Activated T-cell treated with anti-CD3 and anti-CD28 coated beads, Interleukin-2, amount 50 U/mL, for 72 hours (primary cell): ENCODE results near the gene GABRA5. TPM values are rescaled to one million over a fixed set of nuclear protein-coding genes. Genes with fewer than 3 reads are reported as not detected.
"Not testable (repeated sequence)": the region's sequence is repeated elsewhere in the genome, so short reads cannot be mapped to it uniquely, and the experiment has no call there.

Experiments
- ATAC-seq, 2 donors: fragments of 150-1000 bp; cut with Tn5 transposase; replicated peaks in 1 of 2; 2 replicates each; pipeline ENCODE4 v1.10.0; 2021; ENCODE audit warnings: moderate library complexity in 2 of 2, mild to moderate bottlenecking in 1 of 2
- DNase-seq, 2 donors: peaks; one replicate each; pipeline ENCODE4 v3.0.0; 2021 to 2022; ENCODE audit warnings: mixed read lengths in 1 of 2
- H3K27ac Mint-ChIP-seq: one replicate; pipeline ENCODE4 v1.8.0; 2022; ENCODE audit warnings: mild to moderate bottlenecking, moderate library complexity, mixed read lengths
- H3K27me3 Mint-ChIP-seq: one replicate; pipeline ENCODE4 v1.8.0; 2022; ENCODE audit warnings: low read depth, mixed read lengths
- H3K36me3 Mint-ChIP-seq, 2 donors: one replicate each; pipeline ENCODE4 v1.8.0; 2022; ENCODE audit warnings: mixed read lengths in 2 of 2, mild to moderate bottlenecking in 1 of 2; ENCODE audit not compliant: insufficient read depth in 2 of 2
- H3K4me1 Mint-ChIP-seq: one replicate; pipeline ENCODE4 v1.8.0; 2022; ENCODE audit warnings: low read depth, mixed read lengths
- H3K4me3 Mint-ChIP-seq, 2 donors: one replicate each; pipeline ENCODE4 v1.8.0; 2022; ENCODE audit warnings: mild to moderate bottlenecking in 2 of 2, mixed read lengths in 2 of 2, moderate library complexity in 2 of 2
- H3K9me3 Mint-ChIP-seq, 2 donors: one replicate each; pipeline ENCODE4 v1.8.0; 2022; ENCODE audit warnings: mixed read lengths in 2 of 2
- total RNA-seq, 2 donors: library from RNA; stranded (reverse); gene quantifications; one replicate each; pipeline ENCODE4 v1.2.3, GENCODE V29; 2022

The GABRA5 gene
- total RNA-seq, 2 donors from 2014 or later = not detected

DNA sequence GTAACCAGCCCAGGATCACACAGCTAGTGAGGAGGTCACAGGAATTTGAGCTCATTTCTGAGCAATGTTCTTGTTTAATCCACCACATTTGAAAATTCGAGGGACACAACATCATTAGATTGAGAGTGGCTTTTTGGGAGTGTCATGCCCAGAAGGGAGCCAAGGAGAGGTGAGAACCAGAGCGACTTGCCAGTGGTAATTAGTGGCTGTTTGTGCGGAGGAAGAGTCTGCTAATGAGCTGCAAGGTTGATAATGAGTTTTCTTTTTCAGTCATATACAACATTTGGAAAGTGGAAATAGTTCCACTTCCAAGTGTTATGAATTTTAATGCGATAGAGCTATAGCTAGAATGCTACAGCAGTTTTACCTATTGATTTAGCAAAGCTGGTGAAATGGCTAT, 19.7 kb downstream of the GABRA5 start:
- peaks cover 13% of the 10 kb centered on the region for H3K27me3 Mint-ChIP-seq
- DNase-seq = no peak
- ATAC-seq = no peak
- no peak overlapping the region for H3K4me3 Mint-ChIP-seq
- H3K4me1 Mint-ChIP-seq = peaks cover 3% of the 10 kb centered on the region
- no peaks in the 10 kb centered on the region for H3K9me3 Mint-ChIP-seq
- no peaks in the 10 kb centered on the region for H3K36me3 Mint-ChIP-seq
- no peak overlapping the region for H3K27ac Mint-ChIP-seq

DNA sequence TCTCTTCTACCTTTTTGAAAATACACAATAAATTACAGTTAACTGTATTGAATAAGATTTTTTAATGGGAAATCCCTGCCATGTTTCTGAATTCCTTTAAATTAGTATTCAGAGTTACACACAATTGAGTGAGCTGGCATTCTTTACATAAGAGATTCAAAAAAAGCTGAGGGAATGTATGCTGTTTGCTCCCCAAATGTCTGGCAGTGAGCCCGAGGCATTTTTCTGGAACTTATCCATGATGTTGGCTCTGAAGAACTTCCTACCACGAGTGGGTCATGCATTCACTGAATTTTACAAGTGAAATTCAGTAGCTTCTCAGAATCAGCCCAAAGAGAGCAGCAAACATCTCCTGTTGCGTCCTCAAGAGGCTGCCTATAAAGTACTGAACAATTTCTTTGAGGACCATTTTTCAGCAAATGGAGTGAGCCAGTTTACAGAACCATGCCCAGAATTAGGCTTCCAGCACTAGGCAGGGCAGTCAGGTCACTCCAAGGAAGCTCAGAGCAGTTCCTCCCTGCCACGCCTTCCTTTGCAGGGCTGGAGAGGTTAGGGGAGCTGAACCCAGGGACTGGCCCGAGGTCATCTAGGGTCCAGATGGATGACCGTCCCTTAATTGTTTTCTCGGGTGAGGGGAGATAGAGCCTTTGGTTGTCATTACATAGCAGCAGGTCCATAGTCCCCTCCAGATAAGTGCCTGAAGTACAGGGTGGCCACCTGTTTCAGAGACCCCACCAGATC, 21.2 kb downstream of the GABRA5 start:
- H3K4me3 Mint-ChIP-seq = no peak overlapping the region
- H3K4me1 Mint-ChIP-seq = peaks cover 6% of the 10 kb centered on the region

DNA sequence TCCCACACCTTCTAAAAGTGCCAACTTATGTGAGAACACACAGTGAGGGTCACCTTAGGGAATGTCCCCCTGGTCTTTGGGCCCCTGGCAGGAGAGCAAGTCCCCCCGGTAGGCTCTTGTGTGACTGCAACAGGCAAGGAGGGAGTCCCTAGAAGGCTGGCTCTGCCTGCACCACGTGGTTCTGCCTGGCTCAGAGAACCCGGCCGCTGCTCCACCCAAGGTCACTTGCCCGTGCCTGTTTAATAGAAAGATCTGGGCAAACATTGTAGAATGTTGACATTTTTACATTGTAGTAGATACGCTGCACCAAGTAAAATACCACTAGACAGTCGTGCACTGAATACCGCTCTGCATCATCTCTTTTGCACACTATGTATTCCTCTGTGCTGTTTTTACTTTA, 21.9 kb downstream of the GABRA5 start:
- Mint-ChIP-seq H3K9me3 (peaks cover 7% of the 10 kb centered on the region in 2 donors), H3K27me3 (peaks cover 18% of the 10 kb centered on the region), H3K4me1 (peaks cover 6% of the 10 kb centered on the region), H3K36me3 (no peaks in the 10 kb centered on the region), H3K4me3 (no peak overlapping the region), H3K27ac (no peak overlapping the region)
- DNase-seq = no peak
- no peak for ATAC-seq

More for the DNA sequence above, 21.2 kb downstream of the GABRA5 start:
- no peak for DNase-seq
- H3K9me3 Mint-ChIP-seq = peaks cover 5 to 6% of the 10 kb centered on the region in 2 donors
- H3K27me3 Mint-ChIP-seq = peaks cover 18% of the 10 kb centered on the region
- H3K36me3 Mint-ChIP-seq = no peaks in the 10 kb centered on the region
- ATAC-seq = no peak
- H3K27ac Mint-ChIP-seq = no peak overlapping the region

DNA sequence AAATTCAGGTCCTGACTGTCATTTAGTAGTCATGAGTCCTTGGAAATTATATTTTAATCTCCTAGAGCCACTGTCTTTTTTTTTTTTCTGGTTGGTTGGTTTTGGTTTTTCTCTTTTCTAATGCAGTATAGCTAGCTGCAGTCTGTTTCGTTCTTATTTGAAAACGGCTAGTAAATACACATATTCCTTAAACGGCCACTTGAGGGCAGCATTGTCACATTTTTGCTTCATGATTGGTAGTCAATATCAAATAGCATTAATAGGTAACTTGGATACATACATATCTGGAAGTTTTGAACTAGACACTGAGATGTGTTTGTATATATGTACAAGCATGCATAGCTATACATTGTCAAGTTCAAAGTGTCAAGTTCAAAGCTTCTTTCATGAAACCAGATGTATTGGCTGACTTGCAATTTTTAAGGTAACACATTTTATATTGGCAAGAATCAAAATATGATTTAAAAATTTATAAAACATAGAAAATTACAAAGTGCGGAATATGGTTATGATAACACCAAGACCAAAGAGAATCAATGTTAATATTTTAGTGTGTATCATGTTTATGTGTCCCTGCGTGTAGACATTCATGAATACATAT, 22.5 kb downstream of the GABRA5 start:
- no peak overlapping the region for H3K27ac Mint-ChIP-seq
- H3K4me1 Mint-ChIP-seq = peaks cover 6% of the 10 kb centered on the region
- ATAC-seq (no peak), DNase-seq (peak; percentile 46 to 52)
- no peaks in the 10 kb centered on the region for H3K36me3 Mint-ChIP-seq
- H3K27me3 Mint-ChIP-seq = peaks cover 19% of the 10 kb centered on the region
- peaks cover 8% of the 10 kb centered on the region in 2 donors for H3K9me3 Mint-ChIP-seq
- no peak overlapping the region for H3K4me3 Mint-ChIP-seq

DNA sequence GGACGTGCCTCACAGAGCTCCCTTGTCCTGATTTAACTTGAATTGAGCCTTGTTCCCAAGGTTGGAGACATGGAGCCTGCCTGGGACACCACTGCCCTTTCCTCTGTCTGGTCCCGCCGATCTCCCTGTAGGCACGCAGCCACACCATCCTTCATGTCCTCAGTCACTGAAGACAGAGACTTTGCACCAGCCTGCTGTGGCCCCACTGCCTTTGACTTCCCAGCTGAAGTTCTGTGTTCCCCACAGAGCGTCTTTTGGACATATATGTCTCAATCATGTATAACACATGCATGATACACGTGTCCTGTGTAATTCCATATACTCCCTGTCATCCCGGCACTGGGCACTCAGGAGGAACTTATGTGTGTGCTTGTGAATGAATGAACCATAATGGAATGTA, 23.6 kb downstream of the GABRA5 start:
- peaks cover 9 to 11% of the 10 kb centered on the region in 2 donors for H3K9me3 Mint-ChIP-seq

DNA sequence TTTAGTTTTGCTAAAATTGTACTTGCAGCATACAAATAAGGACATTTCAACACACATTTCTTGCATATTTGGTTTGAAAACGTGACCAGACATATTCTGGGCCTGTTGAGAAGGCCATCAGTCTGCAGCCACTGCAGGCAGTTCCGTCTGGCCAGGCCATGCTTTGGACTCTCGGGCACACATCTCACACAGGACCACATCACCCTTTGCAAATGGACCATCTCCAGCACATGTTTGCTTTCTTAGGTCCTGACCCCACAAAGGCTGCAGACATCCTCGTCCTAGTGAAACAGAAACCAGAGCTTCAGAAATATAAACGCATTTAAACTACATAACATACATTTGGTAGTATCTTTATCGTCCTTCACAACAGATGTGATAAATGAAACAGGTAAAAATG, 24.1 kb downstream of the GABRA5 start:
- Mint-ChIP-seq H3K4me3 (no peak overlapping the region), H3K36me3 (no peaks in the 10 kb centered on the region), H3K27ac (no peak overlapping the region), H3K4me1 (peaks cover 6% of the 10 kb centered on the region), H3K9me3 (peaks cover 9 to 13% of the 10 kb centered on the region in 2 donors), H3K27me3 (peaks cover 26% of the 10 kb centered on the region)
- DNase-seq = no peak
- ATAC-seq = no peak

More for the DNA sequence above, 23.6 kb downstream of the GABRA5 start:
- Mint-ChIP-seq H3K4me3 (no peak overlapping the region), H3K4me1 (peaks cover 6% of the 10 kb centered on the region), H3K36me3 (no peaks in the 10 kb centered on the region), H3K27me3 (peaks cover 26% of the 10 kb centered on the region), H3K27ac (no peak overlapping the region)
- no peak for DNase-seq
- ATAC-seq = no peak

DNA sequence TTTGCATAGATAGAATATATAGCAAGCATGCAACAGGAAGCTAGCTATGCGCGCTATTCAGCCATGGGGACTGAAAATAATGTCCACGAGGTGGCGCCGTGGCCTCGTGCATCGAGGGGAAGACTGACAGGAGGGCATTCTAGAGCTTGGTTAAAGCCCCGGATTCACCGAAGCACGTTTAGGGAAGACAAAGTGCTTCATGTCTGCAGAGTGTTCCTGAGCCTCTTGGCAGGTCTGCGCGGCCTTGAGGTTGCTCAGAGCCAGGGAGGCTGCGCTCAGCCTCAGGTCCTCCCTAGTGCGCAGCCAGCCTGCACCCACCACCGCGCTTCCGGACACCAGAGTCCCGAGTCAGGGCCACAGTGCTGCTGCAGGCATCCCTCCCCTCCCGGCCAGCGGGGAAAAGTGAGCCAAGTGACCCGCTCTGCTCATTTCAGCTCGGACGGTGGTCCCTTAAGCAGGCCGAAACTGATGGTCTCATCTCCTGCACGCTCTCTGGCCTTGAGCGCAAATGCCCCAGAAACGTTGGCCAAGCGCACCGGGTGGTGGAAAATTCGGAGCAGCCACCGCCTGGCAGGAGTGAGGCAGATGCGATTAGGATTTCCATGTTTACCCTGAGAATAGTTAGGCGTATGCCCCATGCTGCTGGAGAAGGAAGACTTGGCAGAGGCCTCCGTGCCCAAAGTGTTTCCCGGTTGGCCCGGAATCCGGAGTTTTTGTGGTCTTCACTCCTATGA, 24.8 kb downstream of the GABRA5 start:
- Mint-ChIP-seq H3K27me3 (peaks cover 26% of the 10 kb centered on the region), H3K36me3 (no peaks in the 10 kb centered on the region), H3K4me1 (peaks cover 6% of the 10 kb centered on the region), H3K27ac (no peak overlapping the region), H3K9me3 (peaks cover 9 to 13% of the 10 kb centered on the region in 2 donors), H3K4me3 (peak overlapping the region; percentile 24 to 35)
- ATAC-seq (peak; percentile 48 to 58), DNase-seq (peak; percentile 59 to 63)

DNA sequence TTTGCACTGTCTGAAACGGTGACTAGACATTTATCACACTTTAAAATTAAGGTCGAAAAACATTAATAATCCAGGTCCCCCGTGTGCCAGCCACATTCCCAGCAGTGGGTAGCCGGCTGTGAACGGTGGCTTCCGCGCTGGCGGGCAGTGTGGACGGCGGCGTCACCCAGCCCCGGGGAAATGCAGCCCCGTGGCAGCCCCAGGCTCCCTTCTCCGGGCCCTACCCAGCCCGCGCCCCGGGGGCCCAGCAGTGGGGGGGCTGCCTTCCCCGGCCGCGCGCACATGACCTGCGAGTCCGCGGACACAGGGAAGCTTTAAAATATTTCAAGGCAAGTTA, 25.3 kb downstream of the GABRA5 start:
- DNase-seq (no peak), ATAC-seq (no peak)
- Mint-ChIP-seq H3K9me3 (peaks cover 9 to 13% of the 10 kb centered on the region in 2 donors), H3K36me3 (no peaks in the 10 kb centered on the region), H3K4me3 (peak overlapping the region in 1 of 2 donors; percentile 24), H3K27me3 (peaks cover 26% of the 10 kb centered on the region), H3K27ac (no peak overlapping the region), H3K4me1 (peaks cover 6% of the 10 kb centered on the region)

DNA sequence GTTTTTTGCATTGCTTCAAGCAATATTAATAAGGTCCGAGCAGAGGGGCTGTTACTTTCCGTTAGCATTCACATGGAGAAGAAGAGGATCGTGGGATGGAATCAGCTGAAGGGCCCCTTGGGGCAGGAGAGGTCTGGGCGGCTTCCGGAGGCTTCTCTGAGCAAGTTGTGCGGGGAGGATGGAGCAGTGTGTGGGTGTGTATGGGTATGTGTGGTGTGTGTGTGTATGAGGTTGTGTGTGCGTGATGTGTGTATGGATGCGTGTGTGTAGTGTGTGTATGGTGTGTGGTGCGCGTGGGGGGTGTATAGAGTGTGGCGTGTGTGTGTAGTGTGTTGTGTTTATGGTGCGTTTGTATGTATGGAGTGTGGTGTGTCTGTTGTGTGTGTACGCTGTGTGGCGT, 25.8 kb downstream of the GABRA5 start:
- no peak overlapping the region for H3K27ac Mint-ChIP-seq
- H3K27me3 Mint-ChIP-seq = peaks cover 26% of the 10 kb centered on the region
- ATAC-seq (no peak), DNase-seq (no peak)
- peaks cover 9 to 13% of the 10 kb centered on the region in 2 donors for H3K9me3 Mint-ChIP-seq
- no peaks in the 10 kb centered on the region for H3K36me3 Mint-ChIP-seq
- H3K4me3 Mint-ChIP-seq = no peak overlapping the region
- peaks cover 6% of the 10 kb centered on the region for H3K4me1 Mint-ChIP-seq

DNA sequence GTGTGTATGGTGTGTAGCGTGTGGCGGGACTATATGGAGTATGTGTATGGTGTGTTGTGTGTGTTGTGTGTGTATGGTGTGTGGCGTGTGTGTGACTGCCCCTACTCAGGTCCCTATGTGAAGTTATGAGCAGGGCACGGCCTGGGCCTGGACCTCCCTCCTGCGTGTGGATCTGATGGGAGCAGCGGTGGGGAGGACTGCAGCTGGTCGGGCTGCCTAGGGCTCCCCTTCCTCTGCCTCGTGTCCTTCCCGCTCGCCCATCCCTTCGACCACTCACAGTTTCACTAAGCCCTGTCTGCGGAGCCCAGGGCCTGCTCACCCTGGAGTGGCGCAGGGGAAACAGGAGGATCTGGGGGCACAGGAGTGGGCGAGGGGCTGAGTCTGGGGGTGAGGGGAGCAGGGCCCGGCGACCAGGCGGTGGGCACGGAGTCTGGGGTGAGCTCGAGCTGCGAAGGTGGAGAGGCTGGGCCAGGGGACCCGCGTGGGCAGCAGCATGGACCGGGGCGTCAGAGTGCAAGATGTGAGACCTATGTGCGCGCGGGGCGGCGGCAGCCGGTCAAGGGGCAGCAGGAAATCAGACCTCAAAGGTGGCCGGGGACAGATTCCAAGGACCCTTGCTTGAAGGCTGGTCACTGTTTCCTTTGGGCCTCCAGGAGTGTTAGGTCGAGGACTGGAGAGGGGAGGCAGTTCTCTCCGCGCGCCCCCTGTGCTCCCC, 26.6 kb downstream of the GABRA5 start:
- no peak overlapping the region for H3K4me3 Mint-ChIP-seq
- DNase-seq (no peak), ATAC-seq (no peak)
- H3K27me3 Mint-ChIP-seq = peaks cover 26% of the 10 kb centered on the region
- H3K9me3 Mint-ChIP-seq = peaks cover 9 to 13% of the 10 kb centered on the region in 2 donors
- H3K27ac Mint-ChIP-seq = no peak overlapping the region
- H3K4me1 Mint-ChIP-seq = peaks cover 6% of the 10 kb centered on the region
- H3K36me3 Mint-ChIP-seq = no peaks in the 10 kb centered on the region

DNA sequence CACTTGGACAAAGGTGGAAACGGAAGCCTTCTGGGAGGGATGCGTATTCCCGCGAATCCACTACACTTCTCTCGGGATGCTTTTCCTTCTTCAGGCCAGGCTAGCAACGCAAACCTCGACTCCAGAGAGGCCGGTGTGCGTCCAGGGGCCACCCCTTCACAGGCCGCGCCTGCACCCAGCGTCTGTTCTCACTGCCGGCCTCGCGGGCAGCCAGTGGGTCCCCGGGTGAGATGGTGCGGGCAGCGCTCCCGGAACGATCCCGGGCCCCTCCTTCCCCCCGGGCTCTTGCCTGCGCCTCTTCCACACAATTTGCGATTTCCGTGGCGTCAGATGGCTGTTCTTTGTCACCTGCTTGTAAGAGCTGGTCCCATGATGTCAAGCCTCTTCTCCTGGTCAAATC, 27.3 kb downstream of the GABRA5 start:
- Mint-ChIP-seq H3K27ac (no peak overlapping the region), H3K27me3 (peaks cover 26% of the 10 kb centered on the region), H3K9me3 (peaks cover 9 to 13% of the 10 kb centered on the region in 2 donors), H3K36me3 (no peaks in the 10 kb centered on the region), H3K4me1 (peaks cover 6% of the 10 kb centered on the region), H3K4me3 (no peak overlapping the region)
- no peak for ATAC-seq
- no peak for DNase-seq

DNA sequence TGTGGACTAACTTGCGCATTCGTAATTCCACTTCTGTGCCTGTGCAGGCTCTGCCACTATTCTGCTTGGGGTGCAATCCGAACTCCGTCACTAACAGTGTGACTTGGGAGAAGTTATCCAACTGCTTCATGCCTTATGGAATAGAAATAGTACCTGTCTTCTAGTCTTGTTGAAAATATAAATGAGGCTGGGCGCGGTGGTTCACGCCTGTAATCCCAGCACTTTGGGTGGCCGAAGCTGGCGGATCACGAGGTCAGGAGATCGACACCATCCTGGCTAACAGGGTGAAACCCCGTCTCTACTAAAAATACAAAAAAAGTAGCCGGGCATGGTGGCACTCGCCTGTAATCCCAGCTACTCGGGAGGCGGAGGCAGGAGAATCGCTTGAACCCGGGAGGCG, 28.5 kb downstream of the GABRA5 start:
- not testable (repeated sequence) for H3K4me1 Mint-ChIP-seq, DNase-seq, ATAC-seq, H3K4me3 Mint-ChIP-seq, H3K36me3 Mint-ChIP-seq, H3K27ac Mint-ChIP-seq
- Mint-ChIP-seq H3K9me3 (peaks cover 11 to 15% of the 10 kb centered on the region in 2 donors), H3K27me3 (peaks cover 23% of the 10 kb centered on the region)

DNA sequence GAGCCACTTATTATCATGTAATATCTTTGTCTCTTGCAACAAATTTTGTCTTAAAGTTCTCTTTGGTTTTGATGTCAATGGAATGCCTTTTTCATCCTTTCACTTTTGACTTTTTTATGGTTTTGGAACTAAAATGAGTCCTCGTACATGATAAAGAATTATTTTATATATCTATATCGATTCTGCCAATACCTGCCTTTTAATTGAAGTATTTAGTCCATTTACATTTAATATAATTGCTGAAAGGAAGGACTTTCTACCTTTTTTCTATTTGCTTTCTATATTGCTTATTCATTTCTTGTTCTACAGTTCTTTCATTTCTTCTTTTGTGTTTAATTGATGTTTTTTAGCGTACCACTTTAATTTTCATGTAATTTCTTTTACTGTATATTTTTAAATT, 32.8 kb downstream of the GABRA5 start:
- peaks cover 9 to 18% of the 10 kb centered on the region in 2 donors for H3K9me3 Mint-ChIP-seq
- H3K36me3 Mint-ChIP-seq = no peaks in the 10 kb centered on the region
- no peak overlapping the region for H3K27ac Mint-ChIP-seq
- no peak for ATAC-seq
- no peak overlapping the region for H3K4me3 Mint-ChIP-seq
- no peak for DNase-seq
- peaks cover 4% of the 10 kb centered on the region for H3K27me3 Mint-ChIP-seq
- H3K4me1 Mint-ChIP-seq = no peaks in the 10 kb centered on the region
